IPS DF 4.7 (cell line): ENCODE results near the gene COA8.

Experiments
- DNase-seq: peaks from one replicate; pipeline ENCODE4 v3.0.0-alpha.2; 2013; ENCODE audit warnings: low spot score; ENCODE audit errors: extremely low read depth

COA8 gene

DNA sequence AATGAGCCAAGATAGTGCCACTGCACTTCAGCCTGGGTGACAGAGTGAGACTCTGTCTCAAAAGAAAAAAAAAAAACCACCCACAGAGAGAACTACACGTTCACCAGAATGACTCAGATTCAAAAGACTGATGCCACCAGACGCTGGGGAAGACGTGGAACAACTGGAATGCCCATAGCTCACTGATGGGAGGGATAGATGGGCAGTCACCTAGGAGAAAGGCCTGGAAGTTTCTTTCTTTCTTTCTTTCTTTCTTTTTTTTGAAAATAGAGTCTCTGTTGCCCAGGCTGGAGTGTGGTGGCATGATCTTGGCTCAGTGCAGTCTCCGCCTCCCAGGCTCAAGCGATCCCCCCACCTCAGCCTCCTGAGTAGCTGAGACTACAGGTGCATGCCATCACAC is 56.3 kb downstream of the COA8 start:
- no peak for DNase-seq

DNA sequence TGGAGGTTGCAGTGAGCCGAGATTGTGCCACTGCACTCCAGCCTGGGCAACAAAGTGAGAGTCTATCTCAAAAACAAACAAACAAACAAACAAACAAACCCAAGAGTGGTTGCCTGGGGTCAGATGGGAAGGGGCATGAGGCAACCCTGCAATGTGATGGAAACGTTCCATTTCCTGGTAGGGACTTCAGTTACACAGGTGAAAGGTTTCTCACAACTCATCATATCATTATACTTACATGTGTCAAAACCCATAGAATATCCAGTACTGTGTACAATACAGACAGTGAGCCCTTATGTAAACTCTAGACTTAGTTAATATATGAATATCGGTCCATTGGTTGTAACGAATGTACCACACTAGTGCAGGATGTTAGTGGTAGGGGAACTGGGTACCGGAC is 59.1 kb downstream of the COA8 start:
- DNase-seq, result no peak

DNA sequence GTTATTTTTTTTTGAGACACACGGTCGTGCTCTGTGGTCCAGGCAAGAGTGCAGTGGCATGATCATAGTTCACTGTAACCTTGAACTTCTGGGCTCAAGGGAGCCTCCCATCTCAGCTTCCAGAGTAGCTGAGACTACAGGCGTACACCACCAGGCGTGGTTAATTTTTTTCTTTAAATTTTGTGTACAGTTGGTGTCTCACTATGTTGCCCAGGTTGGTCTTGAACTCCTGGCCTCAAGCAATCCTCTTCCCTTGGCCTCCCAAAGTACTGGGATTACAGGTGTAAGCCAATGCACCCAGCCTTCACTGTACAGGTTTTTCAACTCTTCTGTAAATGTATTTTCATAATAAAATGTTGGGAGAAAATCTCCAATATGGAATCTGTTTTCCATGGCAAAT is 60.5 kb downstream of the COA8 start:
- DNase-seq, result no peak

DNA sequence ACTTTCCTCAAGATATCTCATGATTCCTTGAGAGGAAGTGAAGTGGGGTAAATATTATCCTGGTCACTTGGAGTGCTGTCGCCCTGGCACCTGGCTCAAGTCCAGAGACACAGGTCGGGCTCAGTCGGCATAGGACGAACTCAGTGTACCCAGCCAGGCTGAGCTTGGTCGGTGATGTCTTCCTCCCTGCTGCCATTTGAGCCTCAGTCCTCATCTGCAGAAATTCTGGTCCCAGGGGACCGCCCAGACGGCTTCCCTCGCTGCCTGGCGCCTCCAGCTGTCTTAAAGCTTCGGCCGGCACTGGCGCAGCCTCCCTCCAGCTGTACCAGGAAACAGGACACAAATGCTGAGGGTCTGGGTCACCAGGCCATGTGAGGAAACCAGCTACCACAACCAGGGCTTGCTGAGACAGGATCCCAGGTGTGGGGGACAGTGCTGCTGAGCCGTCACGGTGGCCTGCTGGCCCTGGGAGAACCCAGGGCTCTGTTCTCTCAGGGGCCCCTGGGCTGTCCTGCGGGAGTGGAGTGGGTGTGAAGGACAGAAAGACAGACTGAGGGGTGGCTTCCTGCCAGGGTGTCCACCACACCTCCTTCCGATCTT is 61.2 kb downstream of the COA8 start:
- no peak for DNase-seq

DNA sequence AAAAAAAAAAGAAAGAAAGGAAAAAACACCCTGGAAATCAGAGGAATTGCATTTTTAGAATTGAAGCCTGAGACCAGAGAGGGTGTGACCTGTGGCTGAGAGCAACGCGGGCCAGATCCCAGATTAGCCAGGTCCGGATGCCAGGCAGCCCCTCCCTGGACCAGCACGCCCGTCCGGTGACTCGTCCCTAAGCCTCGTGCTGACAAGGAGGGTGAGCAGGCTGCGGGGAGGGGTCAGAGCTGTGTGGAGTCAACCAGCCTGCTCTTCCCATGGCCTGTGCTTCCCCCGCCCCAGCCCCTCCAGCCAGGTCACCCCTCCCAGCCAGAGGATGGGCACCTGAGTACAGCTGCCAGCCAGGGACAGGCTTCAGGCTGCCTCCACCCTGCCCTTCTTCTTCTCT is 62.1 kb downstream of the COA8 start:
- DNase-seq, result no peak

DNA sequence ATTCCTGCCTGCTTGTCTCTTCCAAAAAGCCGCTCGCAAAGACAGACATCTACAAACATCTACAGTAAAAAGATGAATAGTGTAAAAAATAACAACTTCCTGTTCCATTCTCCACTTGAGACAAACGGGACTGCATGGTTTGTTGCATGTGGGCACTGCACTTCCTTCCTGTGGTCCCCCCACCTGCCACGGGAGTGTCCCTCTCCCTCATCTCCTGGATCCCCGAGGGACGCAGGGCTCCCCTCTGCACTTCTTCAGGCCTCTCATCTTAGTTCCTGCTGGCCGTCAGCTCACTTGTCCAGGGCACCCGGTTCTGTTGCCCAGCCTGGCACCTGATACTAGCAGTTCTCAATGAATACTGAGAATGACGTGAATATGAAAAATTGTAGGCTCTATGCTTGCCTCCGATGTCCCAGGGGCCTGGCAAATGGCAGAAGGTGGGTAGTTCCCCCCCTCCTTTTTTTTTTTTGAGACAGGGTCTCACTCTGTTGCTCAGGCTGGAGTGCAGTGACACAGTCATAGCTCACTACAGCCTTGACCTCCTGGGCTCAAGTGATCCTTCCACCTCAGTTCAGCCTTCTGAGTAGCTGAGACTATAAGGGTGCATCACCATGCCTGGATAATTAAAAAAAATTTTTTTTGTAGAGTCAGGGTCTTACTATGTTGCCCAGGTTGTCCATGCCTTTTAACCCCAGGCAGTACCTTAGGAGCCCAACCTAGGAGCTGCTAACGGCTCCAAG is 62.8 kb downstream of the COA8 start:
- DNase-seq, result no peak

DNA sequence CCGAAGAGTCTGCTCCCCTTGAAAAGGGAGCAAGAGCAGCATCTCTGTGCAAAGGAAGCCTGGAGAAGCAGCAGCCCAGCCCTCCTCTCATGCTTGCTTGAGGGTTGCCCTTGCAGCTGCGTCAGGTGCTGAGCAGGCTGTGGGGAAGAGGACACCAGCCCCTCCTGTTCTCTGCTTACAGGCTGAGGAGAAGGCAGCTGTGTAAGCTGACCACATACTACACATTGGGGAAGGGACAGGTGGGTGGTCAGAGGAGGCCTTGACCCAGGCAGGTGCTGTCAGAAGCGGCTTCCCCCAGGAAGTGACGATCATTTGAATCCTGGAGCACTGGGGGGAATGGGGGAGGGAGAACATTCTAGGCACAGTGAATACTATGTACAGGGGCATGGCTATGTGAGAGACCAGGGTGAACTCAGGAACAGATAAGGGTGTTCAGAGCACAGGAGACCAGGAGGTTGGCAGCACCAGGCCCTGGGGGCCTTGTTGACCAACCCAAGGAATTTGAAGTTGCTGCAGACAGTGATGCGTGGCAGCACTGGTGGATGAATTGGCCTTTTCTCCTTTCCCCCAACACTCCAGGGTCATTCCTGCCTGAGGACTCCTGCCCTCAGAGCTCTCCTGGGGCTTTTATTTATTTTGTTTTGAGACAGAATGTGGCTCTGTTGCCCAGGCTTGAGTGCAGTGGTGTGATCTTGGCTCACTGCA is 63.5 kb downstream of the COA8 start:
- DNase-seq, result no peak

DNA sequence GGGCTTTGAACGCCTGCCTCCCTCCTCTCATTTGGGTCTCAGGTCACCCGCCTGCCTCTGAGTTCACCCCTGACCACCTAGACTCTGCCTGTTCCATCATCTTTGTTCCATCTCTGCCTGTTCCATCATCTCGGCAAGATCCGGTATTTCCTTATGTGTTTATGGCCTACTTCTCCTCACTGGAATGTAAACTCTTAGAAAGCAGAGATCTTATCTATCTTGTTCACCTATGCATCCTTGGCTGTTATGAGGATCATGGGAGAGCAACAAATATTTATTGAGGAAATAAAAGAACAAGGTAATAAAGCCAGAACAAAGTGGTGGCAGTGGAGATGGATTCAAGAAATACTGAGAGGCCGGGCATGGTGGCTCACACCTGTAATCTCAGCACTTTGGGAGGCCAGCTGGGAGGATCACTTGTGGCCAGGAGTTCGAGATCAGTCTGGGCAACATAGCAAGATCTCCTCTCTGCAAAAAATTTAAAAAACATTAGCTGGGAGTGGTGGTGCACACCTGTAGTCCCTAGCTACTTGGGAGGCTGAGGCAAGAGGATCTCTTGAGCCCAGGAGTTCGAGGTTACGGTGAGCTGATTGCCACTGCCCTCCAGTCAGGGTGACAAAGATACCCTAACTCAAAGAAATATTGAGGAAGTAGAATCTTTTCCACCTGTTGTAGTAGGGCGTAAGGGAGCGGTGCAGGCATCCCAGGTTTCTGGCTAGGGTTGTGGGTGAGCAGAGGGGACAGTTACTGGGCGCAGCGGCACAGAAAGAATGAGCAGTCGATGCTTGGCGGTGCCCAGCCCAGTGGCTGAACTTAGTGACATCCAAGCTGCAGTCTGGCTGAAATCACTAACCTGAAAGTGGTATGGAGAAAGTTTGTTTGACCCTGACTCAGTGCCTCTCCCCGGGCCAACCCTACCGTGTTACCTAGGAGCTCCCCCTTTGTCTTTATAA is 64.6 kb downstream of the COA8 start:
- no peak for DNase-seq

DNA sequence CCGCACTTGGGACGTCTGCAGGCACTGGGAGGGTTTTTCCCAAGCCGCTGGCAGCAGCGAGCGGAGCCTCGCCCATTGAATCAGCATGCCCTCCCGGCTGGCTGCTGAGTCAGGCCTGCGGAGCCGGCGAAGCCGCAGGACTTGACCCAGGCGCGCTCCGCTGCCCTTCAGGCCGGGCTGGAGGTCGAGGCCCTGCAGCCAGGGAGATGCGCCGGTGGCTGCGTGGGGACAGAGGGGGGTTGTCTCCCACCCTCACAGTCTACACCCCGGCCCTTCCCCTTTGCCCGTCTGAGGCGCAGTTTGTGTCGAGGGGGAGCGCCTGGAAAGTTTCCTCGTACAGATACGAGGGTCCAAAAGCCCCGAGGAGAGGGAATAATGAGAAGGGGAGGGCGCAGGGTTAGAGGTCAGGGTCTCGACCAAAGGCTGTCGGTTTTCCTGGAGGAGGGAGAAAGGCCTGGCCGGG is 65.5 kb downstream of the COA8 start:
- no peak for DNase-seq

DNA sequence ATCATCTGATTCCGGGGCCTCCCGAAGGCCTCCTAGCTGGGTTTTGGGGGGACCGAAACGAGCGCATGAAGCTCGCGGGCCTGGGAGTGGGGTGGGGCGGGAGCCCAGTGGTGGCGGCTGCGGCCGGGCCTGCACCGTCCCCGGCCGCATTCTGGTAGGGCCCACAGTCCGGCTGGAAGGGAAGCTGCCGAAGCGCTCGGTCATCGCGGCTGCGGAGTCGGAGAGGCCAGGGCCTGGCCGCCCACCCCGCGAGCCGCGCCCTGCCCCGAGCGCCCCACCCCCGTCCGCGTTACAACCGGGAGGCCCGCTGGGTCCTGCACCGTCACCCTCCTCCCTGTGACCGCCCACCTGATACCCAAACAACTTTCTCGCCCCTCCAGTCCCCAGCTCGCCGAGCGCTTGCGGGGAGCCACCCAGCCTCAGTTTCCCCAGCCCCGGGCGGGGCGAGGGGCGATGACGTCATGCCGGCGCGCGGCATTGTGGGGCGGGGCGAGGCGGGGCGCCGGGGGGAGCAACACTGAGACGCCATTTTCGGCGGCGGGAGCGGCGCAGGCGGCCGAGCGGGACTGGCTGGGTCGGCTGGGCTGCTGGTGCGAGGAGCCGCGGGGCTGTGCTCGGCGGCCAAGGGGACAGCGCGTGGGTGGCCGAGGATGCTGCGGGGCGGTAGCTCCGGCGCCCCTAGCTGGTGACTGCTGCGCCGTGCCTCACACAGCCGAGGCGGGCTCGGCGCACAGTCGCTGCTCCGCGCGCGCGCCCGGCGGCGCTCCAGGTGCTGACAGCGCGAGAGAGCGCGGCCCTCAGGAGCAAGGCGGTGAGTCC is 66.1 kb downstream of the COA8 start, which contains the start of gene KLC1:
Gene KLC1, plus strand, starts transcription at position 528 of the 819 bp plus-strand sequence. CDS start 25,354 bp downstream, outside the sequence.
- DNase-seq, result no peak

DNA sequence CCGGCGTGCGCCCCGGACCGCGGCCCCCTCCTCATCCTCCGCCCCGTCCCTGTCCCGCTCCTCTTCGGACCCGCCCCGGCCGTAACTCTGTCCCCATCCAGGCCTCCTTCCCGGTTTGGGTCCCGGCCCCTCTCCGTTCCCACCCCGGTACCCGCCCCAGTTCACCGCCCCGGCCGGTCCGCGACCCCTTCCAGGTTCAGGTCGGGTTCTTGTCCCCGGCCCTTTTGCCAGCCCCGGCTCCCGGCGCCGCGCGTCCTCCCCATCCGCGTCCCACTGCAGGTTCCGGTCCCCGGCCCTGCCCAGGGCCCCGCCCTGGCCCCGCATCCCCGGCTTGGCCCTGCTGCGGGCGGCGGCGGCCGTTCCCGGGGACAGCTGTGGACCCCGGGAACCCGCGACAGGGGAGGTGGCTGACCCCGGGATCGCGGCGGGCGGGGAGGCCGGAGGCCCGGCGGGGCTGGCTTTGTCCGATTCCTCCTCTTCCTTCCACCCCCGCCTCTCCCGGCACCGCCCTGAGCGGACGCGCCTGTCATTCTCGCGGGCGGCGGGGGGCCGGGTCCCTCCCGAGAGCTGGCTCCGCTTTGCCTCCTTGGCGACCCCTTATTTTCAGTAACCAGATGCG is 66.9 kb downstream of the COA8 start:
- no peak for DNase-seq

DNA sequence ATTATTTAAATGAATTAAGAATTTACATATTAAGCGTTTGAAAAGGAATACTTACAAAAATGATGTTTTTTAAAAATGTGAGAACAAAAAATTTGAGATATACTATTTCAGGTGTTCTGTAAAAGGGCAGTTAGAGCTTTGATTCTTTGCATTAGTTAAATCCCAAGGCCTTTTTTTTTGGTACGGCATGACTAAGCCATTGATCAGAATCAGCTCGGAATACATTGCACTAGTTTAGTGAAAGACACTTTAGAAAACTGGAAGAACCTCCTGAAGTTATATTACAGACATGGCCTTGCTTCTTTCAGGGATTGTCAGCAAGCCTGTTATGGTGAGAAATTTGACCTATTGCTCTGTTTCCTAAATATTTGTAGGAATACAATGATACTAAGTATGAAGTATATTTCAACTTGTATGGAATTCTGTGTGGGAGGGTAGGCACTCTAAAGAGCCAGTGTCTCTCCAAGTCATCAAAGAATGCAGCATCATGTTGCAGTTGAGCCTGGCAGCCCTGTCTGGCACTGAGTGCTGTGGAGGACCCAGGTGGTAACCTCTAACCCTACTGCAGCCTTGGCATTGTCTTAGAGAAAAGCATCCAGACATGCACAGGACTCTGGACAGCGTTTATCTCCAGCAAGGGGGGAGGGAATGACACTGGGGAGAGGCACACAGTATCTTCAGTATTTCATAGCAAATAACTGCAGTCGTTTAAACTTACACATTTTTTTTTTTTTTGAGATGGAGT is 67.8 kb downstream of the COA8 start:
- no peak for DNase-seq

DNA sequence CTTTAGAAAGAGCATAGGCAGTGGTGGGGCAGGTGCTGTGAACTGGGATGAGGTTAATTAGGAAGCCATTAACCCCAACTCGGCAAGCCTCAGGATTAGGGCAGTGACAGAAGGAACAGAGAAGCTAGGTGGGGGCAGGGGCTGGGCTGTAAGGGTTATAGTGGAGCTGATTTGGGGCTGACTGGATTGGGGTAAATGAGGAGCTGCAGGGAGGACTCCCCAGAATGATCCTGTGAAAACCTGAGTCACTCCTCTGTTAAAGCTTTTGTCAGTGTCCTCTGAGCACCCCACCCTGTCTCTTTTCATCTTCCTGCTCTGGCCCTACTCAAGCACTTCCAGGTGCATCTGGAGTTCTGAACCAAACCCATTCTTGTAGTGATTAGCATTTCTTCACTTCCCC is 70.6 kb downstream of the COA8 start:
- DNase-seq, result no peak

DNA sequence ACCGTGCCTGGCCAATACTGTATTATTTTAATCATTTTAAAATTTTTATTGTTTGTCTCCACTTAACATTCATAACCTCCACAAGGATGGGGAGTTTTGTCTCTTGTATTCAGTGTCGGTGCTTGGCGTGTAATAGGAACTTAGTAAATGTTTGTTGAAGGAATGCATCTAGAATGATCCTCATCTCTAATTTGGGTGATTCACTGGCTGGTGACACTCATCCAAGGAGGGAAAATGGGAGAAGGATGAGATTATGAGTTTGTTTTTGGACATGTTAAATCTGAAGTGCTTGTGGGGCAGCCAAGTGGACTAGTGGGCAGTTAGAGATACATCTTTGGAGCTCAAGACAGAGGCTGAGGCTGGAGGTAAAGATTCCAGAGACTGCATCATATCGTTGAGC is 71.4 kb downstream of the COA8 start:
- DNase-seq, result no peak

DNA sequence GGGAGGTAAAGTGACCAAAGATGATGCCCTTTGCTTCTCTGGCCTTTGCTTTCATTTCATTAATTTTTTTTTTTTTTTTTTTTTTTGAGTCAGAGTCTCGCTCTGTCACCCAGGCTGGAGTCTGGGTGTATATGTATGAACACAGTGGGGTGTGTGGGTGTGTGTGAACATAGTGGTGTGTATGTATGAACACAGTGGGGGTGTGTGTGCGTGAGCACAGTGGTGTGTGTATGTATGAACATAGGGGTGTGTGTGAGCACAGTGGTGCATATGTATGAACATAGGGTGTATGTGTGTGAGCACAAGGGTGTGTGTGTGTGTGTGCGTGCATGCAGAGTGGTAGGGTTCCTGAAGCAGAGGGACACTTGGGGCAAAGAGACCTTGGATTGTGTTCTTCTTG is 75.8 kb downstream of the COA8 start:
- DNase-seq, result no peak
